GM19239 (cell line): Measurements from ENCODE around the gene ADAP1.
A peak's percentile ranks its signal among the peaks of the same experiment; 100 is the strongest.
"Not testable (repeated sequence)": the region's sequence is repeated elsewhere in the genome, so short reads cannot be mapped to it uniquely, and the experiment has no call there.

Source experiments
- DNase-seq: peaks from one replicate; pipeline ENCODE4 v3.0.0; 2011; ENCODE audit warnings: low spot score; ENCODE audit not compliant: insufficient read length
- FAIRE-seq: peaks from 2 replicates; lab custom pipeline; 2011; peaks lifted over from hg19 to GRCh38; lab: Jason Lieb, UNC

Gene ADAP1

DNA sequence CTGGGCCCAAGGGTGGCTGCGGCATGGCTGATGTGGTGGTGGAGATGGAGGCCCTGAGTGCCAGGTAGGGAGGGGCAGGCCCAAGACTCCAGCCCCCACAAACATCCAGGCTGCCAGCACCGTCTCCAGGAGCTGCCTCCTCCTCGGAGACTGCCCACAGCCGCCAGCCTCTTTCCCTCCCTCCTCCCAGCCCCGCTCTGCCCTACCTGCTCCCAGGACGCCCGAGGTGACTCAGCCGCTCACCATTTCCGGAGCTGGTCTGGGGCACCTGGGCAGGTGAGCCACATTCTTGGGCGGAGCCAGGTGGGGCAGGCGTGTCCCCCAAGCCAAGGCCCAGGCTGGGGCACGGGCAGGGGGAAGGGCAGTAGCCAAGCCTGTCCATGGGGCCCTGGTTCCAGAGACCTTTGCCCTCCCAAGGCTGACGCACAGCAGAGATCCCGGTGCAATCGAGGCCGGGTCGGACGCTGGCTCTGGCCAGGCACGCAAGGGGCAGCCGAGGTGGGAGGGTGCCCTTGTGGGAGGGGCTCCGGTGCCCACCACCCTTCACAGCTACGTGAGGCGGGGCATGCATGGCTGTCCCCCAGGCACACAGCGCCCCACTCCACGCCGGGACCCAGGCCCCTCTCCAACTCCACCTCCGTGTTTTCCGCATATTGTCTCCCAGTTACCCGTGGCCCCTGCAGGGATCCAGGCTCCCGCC is 8.8 kb downstream of the ADAP1 start:
- DNase-seq = no peak
- no peak for FAIRE-seq

DNA sequence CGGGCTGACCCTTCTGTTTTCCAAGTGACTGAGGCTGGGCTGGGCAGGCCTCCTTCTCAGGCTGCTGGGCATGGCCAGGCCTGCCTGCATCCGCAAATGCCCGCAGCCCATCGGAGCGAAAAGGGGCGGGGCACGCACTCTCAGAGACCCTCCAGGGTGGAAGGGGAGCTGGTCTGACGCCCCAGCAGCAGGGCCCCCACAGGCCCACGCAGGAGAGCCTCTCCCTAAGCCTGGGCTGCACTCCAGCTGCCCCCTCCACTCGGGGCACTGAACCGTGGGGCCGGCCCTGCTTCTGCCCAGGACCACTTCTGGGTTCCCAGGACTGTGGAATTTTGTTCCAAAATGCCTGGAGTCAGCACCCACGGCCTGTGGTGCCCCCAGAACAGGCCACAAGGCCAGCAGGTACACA is 9.3 kb downstream of the ADAP1 start:
- DNase-seq = no peak
- no peak for FAIRE-seq

- no peak for DNase-seq
- FAIRE-seq = no peak
These were observed 9.7 kb downstream of the ADAP1 start for GRCh38 chr7:944744-945143.

- not testable (repeated sequence) for FAIRE-seq, DNase-seq
These were observed 10.7 kb downstream of the ADAP1 start for GRCh38 chr7:943793-944192.

- peak; percentile 40 for FAIRE-seq
- no peak for DNase-seq
These were observed 13.7 kb downstream of the ADAP1 start for GRCh38 chr7:940599-941408.

GRCh38 chr7:939843-940242 is 14.6 kb downstream of the ADAP1 start:
- DNase-seq = no peak
- no peak for FAIRE-seq

DNA sequence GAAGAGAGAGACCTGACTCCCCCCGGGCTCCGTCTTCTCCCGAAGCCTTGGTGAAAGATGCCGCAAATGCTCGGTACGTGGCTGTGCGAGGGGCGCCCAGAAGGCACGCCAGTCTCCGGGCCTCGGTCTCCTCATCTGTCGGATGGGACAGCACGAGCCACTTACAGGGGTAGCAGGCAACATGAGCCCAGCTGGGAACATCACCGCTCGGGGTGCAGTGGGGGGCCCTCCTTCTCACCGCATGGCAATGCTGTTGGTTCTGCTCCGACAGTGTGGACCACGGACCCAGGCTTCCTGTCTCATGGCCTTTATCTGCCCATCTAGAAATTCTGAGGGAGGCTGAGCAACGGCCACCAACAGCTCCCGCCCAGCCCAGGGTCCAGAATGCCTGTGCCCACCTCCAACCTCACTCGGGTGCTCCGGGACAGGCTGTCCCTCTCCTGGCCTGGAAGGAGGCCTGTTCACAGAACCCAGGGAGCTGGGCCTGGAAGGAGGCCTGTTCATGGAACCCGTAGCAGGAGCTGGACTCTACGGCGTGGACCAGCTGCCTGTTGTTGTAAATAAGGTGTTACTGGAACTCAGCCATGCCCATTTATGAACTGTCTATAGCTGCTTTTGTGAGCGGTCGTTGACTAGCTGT is 15.8 kb downstream of the ADAP1 start:
- DNase-seq (no peak), FAIRE-seq (no peak)

GRCh38 chr7:937856-938484 is 16.5 kb downstream of the ADAP1 start:
- FAIRE-seq = no peak
- DNase-seq = no peak

DNA sequence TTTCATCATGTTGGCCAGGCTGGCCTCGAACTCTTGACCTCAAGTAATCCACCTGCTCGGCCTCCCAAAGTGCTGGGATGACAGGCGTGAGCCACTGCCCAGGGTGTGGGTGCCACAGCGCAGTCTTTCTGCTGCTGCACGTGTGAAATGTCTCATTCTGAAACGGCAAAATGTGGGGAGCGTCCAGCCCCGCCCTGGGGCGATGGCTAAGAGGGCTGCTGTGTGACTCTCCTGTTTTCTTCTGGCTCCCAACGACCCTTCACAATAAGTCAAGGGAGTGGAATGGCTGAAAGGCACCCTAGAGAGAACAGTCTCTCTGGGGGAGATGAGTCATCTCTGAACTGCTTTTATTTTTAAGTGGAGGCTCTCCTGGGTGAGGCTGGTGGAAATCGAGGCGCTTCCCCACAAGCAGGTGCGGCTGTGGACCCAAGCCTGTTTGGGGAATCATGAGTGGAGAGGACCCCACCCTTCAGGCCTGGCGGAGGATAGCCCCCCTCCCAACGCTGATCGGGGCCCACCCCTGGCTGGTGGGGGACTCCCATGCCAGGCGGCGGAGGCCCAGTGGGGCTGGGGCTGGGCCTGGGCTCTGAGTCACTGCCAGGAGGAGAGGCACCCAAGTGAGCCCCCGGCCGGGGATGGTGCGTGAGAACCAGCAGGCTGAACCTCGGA is 18.0 kb downstream of the ADAP1 start:
- peak; percentile 98 for FAIRE-seq
- DNase-seq = peak; percentile 93

- no peak for FAIRE-seq
- no peak for DNase-seq
These were observed 18.6 kb downstream of the ADAP1 start for GRCh38 chr7:935874-936385.

DNA sequence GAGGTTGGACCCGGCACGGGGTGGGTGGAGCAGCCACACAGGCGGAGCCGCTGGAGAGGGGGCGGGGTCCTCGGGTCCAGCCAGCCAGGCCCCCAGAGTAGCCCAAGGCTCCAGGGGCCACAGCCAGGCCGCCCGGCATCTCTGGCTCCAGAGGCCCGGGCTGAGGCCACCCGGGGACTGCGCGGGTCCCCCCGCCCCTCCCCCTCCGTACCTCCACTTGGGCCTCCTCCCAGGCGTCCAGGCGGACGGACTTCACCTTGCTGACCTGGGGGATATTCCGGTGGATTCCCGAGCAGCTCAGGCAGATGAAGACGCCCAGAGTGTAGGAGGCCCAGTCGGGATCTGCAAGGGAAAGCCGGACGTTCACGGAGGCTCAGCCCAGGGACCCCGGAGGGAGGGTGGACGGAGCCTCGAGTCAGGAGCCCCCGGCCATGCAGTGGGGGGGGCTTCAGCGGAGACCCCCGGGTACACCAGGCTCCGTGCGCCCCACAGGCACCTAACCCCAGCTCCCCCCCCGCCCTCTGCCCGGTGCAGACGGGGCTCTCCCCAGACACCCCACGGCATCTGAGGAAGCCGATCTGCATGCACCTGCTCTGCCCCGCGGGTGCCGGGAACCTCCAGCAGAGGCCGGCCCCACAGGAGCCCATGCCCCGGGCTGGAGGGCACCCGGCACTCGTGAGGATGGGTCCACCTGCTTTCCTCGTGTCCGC is 19.2 kb downstream of the ADAP1 start:
- FAIRE-seq = no peak

DNA sequence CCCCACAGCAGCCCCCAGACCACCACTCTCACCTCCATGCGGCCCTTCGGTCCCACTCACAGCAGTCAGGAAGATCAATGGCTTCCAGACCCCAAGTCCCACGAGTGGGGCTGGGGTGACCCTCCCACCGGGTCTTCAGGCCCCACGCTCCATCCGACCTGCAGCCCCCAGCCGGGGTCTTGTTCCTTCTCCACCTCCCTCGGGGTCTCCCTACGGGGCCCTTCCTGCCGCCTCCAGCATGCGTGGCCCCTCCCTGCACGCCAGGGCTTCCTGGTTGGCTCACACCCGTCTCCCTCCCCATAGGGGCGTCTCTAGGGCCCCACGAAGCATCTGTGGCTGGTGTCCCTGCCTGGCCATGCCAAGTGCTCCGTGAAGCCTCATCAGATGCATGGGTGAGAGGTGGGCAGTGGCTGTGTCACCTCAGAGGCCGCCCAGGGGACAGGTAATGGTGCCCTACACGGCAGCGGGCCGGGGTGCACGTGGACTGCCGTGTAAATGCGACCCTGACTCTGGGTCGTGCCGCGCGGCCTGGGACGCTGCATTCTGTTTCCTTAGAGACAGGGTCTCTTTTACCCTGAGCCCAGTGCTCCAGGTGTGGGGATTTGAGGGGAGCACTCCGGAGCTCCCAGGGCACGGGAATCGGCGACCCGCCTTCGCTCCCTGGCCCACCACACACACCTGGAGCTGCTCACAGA is 19.9 kb downstream of the ADAP1 start:
- FAIRE-seq = no peak
- no peak for DNase-seq

More for the DNA sequence above, 19.2 kb downstream of the ADAP1 start:
- DNase-seq = no peak

GRCh38 chr7:932651-932975 is 21.9 kb downstream of the ADAP1 start:
- FAIRE-seq = no peak

DNA sequence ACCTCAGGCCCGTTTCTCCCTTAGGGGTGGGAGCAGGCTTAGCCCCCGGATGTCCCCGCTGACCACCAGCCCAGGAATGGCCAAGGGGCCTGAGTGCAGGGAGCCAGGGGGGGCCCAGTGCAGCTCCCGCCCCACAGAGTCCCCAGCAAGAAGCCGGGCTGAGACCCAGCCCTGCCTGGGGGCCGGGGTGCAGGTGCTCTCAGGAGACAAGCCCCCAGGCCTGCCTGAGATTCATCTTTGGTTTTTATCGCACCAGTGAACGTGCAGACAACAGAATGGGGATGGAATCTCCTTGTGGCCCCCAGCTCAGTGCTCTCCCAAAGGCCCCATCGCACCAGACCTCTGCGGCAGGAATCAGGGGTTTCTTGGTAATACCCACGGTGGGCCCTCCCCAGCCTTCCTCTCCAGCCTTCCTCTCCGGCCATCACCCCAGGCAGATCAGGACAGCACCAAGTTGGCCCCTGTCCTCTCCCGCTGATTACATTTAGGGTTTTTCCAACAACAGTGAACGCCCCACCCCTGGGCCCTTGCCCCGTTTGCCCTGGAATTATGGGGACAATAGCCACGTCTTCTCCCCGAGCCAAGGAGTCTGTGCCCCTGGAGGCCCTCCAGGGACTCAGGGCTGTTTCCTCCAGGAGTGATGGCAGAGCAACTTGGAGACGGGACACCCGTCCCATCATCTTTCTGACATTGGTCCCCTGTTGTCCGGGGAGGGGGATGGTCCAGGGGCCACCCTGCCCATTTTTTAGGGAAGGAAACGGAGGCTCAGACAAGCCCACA is 22.4 kb downstream of the ADAP1 start:
- no peak for FAIRE-seq

More at GRCh38 chr7:932651-932975, 21.9 kb downstream of the ADAP1 start:
- no peak for DNase-seq

DNA sequence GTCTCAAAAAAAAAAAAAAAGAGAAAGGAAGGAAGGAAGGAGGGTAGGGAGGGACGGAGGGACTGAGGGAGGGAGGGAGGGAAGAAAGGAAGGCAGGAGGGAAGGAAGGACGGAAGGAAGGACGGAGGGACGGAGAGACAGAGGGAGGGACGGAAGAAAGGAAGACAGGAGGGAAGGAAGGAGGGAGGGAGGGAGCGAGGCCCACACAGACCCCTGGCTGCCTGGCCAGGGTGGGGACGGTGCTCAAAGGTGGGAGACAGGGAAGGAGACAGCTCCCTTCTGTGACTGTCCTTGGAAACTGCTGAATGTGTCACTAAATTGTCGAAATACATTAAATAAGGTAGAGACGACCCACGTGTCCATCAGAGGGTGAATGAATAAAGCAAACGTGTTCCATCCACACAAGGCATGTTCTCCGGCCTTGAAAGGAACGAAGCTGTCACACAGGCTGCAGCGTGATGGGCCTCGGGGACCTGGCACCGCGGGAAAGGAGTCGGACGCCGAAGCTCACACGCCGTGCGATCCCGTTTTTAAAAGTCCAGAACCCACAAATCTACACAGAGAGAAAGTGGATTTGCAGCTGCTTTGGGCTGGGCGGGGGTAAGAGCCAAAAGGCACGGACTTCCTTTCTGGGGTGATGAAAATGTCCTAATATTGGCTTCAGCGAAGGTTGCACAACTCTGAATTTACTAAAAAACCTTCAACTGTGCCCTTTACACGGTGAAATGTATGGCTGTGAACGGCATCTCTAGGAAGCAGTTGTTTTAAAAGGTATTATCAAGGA is 23.3 kb downstream of the ADAP1 start:
- no peak for FAIRE-seq

More for the DNA sequence above, 22.4 kb downstream of the ADAP1 start:
- no peak for DNase-seq

DNA sequence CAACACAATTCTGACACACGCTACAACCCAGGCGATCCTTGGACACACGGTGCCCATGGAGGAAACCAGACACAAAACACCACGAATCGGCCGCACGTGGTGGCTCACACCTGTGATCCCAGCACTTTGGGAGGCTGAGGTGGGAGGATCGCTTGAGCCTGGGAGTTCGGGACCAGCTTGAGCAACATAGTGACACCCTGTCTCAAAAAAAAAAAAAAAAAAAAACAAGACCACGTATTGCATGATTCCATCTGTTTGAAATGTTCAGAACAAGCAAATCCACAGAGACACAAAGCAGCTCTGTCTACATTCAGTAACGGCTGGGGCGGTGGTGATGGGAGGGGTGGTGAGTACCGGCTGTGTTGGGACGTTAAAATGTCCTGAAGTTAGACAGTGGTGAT is 25.2 kb downstream of the ADAP1 start:
- DNase-seq (no peak), FAIRE-seq (no peak)

More for the DNA sequence above, 23.3 kb downstream of the ADAP1 start:
- no peak for DNase-seq

DNA sequence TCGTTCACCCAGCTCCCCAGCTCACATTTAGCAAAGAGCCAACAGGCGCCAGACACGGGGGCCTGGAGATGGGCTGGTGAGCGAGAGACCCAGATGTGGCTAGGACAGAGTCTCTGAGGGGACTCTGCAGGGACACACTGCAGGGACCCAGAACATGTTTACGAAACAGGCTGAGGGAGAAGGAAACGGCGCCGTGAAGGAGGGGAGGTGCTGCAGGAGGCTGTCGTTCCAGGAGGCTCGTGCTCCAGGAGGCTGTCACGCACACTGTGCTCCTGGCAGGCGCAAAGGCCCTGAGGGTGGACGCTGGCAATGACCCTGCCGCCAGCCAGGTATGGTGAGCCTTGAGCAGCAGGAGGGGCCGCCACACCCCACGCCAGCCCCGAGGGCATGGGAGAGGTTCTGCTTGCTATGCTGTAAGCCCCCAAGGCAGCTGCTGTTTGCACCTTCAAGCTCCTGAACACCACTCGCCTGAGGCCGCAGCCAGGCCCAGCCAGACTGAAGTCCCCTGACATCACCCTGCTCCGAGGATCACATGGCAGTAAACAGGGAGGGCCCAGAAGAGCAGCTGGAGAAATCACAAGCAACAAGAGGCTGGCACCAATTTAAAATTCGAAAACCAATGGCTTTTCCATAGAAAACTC is 27.3 kb downstream of the ADAP1 start:
- FAIRE-seq (no peak), DNase-seq (no peak)
